RWPE1 (cell line): ENCODE data around the gene MRPL52.
"Not testable (repeated sequence)": the region's sequence is repeated elsewhere in the genome, so short reads cannot be mapped to it uniquely, and the experiment has no call there.

Experiments
- CTCF ChIA-PET: fragments of 350-600 bp; sonication (Branson Sonifier 250); formaldehyde crosslinking; extraction: SDS; loops from one replicate; lab custom pipeline; 2021; lab: Yijun Ruan, JAX
- POLR2A ChIA-PET: fragments of 400-600 bp; formaldehyde crosslinking; extraction: SDS; loops from one replicate; lab custom pipeline; 2020; ENCODE audit warnings: antibody characterized with exemption; ENCODE audit not compliant: low non-redundant PET; lab: Yijun Ruan, JAX
- DNase-seq: peaks from one replicate; pipeline ENCODE4 v3.0.0; 2012; ENCODE audit warnings: low spot score
- H3K27ac ChIP-seq: fragments of 450-650 bp; 2 replicates; pipeline ENCODE4 v1.5.1; 2017
- TF ChIP-seq, protein P1 (sequence below): fragments of 450-650 bp; conservative IDR thresholded peaks from 2 replicates; pipeline ENCODE4 v1.5.1; 2017; ENCODE audit warnings: low read depth, mild to moderate bottlenecking

Gene MRPL52

DNA sequence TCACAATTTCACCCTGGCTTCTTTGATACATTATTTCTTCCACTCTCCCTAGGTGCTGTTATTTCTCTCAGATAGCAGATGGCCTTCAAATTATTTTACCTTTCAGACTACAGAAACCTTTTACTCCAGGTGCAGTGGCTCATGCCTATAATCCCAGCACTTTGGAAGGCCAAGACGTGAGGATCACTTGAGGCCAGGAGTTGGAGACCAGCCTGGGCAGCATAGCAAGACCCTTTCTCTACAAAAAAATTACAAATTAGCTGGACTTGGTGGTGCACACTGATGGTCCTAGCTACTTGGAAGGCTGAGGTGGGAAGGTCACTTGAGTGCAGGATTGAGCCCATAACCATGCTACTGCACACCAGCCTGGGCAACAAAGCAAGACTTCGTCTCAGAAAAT, 37.5 kb upstream of the MRPL52 start:
- ChIA-PET POLR2A (no interaction called here), CTCF (no interaction called here)
- TF ChIP-seq, protein P1, sequence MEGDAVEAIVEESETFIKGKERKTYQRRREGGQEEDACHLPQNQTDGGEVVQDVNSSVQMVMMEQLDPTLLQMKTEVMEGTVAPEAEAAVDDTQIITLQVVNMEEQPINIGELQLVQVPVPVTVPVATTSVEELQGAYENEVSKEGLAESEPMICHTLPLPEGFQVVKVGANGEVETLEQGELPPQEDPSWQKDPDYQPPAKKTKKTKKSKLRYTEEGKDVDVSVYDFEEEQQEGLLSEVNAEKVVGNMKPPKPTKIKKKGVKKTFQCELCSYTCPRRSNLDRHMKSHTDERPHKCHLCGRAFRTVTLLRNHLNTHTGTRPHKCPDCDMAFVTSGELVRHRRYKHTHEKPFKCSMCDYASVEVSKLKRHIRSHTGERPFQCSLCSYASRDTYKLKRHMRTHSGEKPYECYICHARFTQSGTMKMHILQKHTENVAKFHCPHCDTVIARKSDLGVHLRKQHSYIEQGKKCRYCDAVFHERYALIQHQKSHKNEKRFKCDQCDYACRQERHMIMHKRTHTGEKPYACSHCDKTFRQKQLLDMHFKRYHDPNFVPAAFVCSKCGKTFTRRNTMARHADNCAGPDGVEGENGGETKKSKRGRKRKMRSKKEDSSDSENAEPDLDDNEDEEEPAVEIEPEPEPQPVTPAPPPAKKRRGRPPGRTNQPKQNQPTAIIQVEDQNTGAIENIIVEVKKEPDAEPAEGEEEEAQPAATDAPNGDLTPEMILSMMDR, result no peak
- no peak overlapping the region for H3K27ac ChIP-seq
- no peak for DNase-seq

DNA sequence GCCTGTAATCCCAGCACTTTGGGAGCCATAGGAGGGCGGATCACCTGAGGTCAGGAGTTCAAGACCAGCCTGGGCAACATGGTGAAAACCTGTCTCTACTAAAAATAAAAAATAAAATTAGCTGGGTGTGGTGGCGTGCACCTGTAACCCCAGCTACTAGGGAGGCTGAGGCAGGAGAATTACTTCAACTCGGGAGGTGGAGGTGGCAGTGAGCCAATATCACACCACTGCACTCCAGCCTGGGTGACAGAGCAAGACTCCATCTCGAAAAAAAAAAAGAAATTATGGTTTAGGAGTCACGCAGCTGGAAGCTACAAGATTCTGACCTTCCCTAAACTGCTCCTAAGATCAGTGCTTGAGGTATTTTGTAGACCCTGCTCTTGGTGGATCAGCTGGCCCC, 36.1 kb upstream of the MRPL52 start:
- not testable (repeated sequence) for DNase-seq, H3K27ac ChIP-seq
- POLR2A ChIA-PET, result interaction anchor here (0.7 kb wide), 1 partner anchor 1505 kb away, joined by 5 read pairs; no protein-coding TSS in a partner anchor
- CTCF ChIA-PET, result interaction anchor here (0.7 kb wide), 1 partner anchor 190 kb away, joined by 3 read pairs; no protein-coding TSS in a partner anchor

DNA sequence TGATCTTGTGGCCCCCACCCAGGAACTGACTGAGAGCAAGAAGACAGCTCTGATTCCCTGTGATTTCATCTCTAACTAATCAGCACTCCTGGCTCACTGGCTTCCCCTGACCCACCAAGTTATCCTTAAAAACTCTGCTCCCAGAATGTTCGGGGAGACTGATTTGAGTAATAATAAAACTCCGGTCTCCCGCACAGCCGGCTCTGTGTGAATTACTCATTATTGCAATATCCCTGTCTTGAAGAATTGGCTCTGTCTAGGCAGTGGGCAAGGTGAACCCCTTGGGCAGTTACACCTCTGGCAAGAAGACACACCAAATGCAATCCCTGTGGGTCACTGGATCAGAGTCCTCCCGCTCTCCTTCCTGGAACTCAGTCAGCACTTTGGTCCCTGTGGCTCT, 35.7 kb upstream of the MRPL52 start:
- DNase-seq, result no peak
- TF ChIP-seq, protein P1, result no peak
- no peak overlapping the region for H3K27ac ChIP-seq
- CTCF ChIA-PET, result interaction anchor here (0.7 kb wide), 1 partner anchor 190 kb away, joined by 3 read pairs; no protein-coding TSS in a partner anchor
- POLR2A ChIA-PET, result no interaction called here

DNA sequence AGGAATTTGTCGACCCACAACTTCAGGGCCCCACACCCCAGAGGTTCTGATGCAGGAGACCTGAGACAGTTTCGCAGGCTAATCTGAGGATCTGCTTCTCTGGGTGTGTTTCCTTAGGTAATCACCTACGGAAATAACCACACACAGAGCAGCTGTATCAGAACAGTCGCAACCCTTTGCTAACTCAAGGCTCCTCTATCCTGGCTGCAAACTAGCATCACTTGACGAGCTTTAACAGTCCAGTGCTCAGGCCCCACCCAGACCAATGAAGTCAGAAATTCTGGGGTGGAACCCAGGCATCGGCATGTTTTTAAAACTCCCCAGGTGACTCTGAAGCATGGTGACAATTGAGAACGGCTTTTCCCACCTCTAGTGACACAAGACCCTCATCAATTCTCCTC, 35.1 kb upstream of the MRPL52 start:
- CTCF ChIA-PET, result no interaction called here
- POLR2A ChIA-PET, result no interaction called here
- TF ChIP-seq, protein P1, result no peak

DNA sequence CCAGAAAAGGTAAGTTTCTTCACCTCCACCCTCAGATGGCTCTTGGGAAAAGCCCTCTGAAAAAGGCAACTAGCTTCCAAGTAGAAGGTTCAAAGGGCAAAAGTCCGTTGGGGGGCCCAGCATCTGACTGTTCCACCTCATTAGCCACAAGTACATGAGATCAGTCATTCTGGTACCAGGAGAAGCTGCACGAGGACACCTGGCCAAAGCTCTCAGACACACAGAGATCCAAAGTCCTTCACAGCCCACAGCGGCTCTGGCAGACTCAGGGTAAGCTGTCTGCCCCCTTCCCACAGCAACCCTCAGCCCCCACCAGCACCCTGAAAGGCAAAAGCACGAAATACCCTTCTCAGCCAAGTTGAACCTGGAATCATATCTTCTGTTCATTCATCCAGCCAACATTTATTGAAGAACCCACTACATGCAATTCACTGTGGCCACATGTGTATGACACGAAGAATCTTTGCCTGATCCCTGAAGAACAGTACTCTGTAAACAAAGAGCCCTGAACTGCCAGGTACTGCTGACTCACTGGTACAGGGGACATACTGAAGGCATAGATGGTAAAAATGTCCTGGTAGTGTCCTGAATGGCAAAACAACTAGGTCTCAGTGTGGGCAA, 33.5 kb upstream of the MRPL52 start:
- ChIA-PET CTCF (interaction anchor here (1.5 kb wide), 1 partner anchor 17 kb away, joined by 3 read pairs; no protein-coding TSS in a partner anchor), POLR2A (no interaction called here)
- no peak overlapping the region for H3K27ac ChIP-seq
- no peak for DNase-seq
- TF ChIP-seq, protein P1, result no peak

More for the DNA sequence above, 35.1 kb upstream of the MRPL52 start:
- no peak overlapping the region for H3K27ac ChIP-seq
- DNase-seq, result no peak

DNA sequence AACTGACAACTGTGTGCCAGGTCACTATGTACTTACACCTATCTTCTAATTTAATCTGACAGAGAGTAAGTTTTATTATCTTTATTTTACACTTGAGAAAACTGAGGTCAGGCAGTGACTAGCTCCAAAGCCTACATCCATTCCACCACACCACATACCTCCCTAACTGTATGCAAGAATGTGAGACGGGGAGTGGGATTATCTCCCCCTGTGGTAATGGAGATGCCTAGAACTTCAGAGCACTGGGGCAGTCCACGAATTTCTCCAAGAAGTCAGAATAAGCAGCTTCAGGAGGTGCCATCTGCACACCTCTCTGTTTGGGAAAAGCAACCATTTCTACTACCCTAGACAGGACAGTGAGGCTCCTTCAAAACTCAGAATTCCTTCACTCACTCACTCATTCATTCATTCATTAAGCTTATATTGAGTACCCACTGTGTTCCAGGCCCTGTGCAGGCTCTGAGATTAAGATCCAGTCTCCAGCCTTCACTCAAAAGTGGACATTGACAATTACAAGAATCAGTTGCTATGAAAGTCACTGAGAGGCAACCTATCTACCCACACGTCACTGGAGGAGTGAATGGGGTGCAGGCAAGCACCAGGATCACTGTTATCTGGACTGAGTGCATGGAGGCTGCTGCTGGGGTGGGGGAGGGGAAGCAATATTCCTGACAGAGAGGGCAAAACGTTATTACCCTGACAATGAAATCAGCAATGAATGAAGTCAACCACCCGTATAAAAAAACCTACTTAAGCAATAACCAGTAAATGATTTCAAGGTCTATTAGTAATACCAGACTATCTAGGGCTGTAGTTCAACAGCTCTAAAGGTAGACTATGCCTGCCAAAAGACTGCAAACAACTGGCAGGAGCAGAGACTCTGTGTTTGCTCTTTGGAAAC, 32.4 kb upstream of the MRPL52 start:
- no peak overlapping the region for H3K27ac ChIP-seq
- DNase-seq, result no peak
- POLR2A ChIA-PET, result no interaction called here
- TF ChIP-seq, protein P1, result no peak
- CTCF ChIA-PET, result interaction anchor here (0.6 kb wide), 2 partner anchors 28 to 287 kb away, joined by 3 to 7 read pairs; no protein-coding TSS in a partner anchor
